Measurements from ENCODE around the gene AKAP8. TPM values are rescaled to one million over a fixed set of nuclear protein-coding genes. Genes with fewer than 3 reads are reported as not detected.

AKAP8 gene
- total and polyA plus RNA-seq, 10 donors = 13.9 to 51.3 (median 30.6) TPM

GRCh38 chr19:15421136-15421695 lies 41.6 kb upstream of the AKAP8 start:
- Histone ChIP-seq H3K36me3 (peaks cover 2 to 60% (median 41%) of the 10 kb centered on the region in 6 donors), H3K4me1 (peaks cover 14 to 34% (median 28%) of the 10 kb centered on the region in 6 donors), H3K27me3 (replicated peaks in 1 of 7) (no peaks in the 10 kb centered on the region), H3K9me3 (peaks cover 0 to 8% (median 7%) of the 10 kb centered on the region in 8 donors), H3K4me3 (no peak overlapping the region), H3K27ac (no peak overlapping the region)
- TF ChIP-seq POLR2AphosphoS5 (IDR thresholded peaks at IDR 0.05) (no peak), POLR2A (IDR thresholded peaks at IDR 0.05) (no peak), CTCF (IDR thresholded peaks at IDR 0.05 in 8 of 11, conservative IDR thresholded peaks at IDR 0.05 in 3 of 11) (no peak)
- intact Hi-C loops (cut with DNase I; ENCODE audit: low total_unique reads) = loop anchor here (2.0 kb wide), 1 partner anchor 134 kb away; no protein-coding TSS in a partner anchor
- 80 to 93% (median 88%) methylated on average over 12 of the region's 12 CpGs for WGBS, 5 donors
- no peak for DNase-seq

- no peaks in the 10 kb centered on the region for H3K27me3 ChIP-seq (replicated peaks in 1 of 7)
- WGBS, 5 donors = 31 to 40% (median 35%) methylated on average over 16 of the region's 16 CpGs
- DNase-seq = no peak
- TF ChIP-seq POLR2A (IDR thresholded peaks at IDR 0.05) (no peak), POLR2AphosphoS5 (IDR thresholded peaks at IDR 0.05) (no peak), CTCF (IDR thresholded peaks at IDR 0.05 in 8 of 11, conservative IDR thresholded peaks at IDR 0.05 in 3 of 11) (peak in 4 of 11 experiments; percentile 6 to 28 (median 12))
- intact Hi-C loops (cut with DNase I; ENCODE audit: low total_unique reads) = loop anchor here (2.0 to 5.0 kb wide), 2 partner anchors 37 to 135 kb away; no protein-coding TSS in a partner anchor
- H3K4me3 ChIP-seq = peak overlapping the region in 7 of 8 donors; percentile 84 to 100 (median 99)
- peaks cover 0 to 8% (median 7%) of the 10 kb centered on the region in 8 donors for H3K9me3 ChIP-seq
- H3K36me3 ChIP-seq = peaks cover 0 to 60% (median 35%) of the 10 kb centered on the region in 6 donors
- peaks cover 14 to 51% (median 40%) of the 10 kb centered on the region in 6 donors for H3K4me1 ChIP-seq
- peak overlapping the region in 5 of 8 donors; percentile 3 to 94 (median 90) for H3K27ac ChIP-seq
Observed at GRCh38 chr19:15419413-15420025, 39.9 kb upstream of the AKAP8 start.

GRCh38 chr19:15418579-15419412 lies 39.2 kb upstream of the AKAP8 start, which contains the start of gene AKAP8L:
Gene AKAP8L, minus strand, starts transcription at chr19:15418988. Its CDS starts 65 bp downstream, at chr19:15418923.
- TF ChIP-seq POLR2A (IDR thresholded peaks at IDR 0.05) (peak in 2 of 3 donors; percentile 21 to 83), POLR2AphosphoS5 (IDR thresholded peaks at IDR 0.05) (peak; percentile 97 to 98 (median 97)), CTCF (IDR thresholded peaks at IDR 0.05 in 8 of 11, conservative IDR thresholded peaks at IDR 0.05 in 3 of 11) (peak; percentile 79 to 97 (median 94))
- peaks cover 0 to 8% (median 7%) of the 10 kb centered on the region in 8 donors for H3K9me3 ChIP-seq
- intact Hi-C loops (cut with DNase I; ENCODE audit: low total_unique reads) = loop anchor here (5.0 kb wide), 1 partner anchor 36 kb away; no protein-coding TSS in a partner anchor
- H3K4me1 ChIP-seq = peaks cover 14 to 58% (median 45%) of the 10 kb centered on the region in 6 donors
- H3K4me3 ChIP-seq = peak within 1 kb of the TSS; percentile 84 to 100 (median 99)
- 0 to 1% (median 1%) methylated on average over 37 to 61 of the region's 61 CpGs for WGBS, 5 donors
- no peaks in the 10 kb centered on the region for H3K27me3 ChIP-seq (replicated peaks in 1 of 7)
- H3K27ac ChIP-seq = peak within 1 kb of the TSS; percentile 48 to 94 (median 90)
- DNase-seq = peak; percentile 98
- H3K36me3 ChIP-seq = peaks cover 0 to 60% (median 28%) of the 10 kb centered on the region in 6 donors

Measured in spleen (tissue), 11 donors.